PC-9 (cell line): ENCODE measurements around the gene LDAH.

ENCODE experiments used
- CTCF ChIP-seq: fragments of 200-600 bp; sonication (generic); conservative IDR thresholded peaks from 2 replicates; pipeline ENCODE4 v1.6.1; 2017; ENCODE audit warnings: mixed run types, antibody characterized with exemption, mild to moderate bottlenecking, moderate library complexity
- EZH2 ChIP-seq: fragments of 200-600 bp; sonication (generic); IDR thresholded peaks from 2 replicates; pipeline ENCODE4 v1.8.0; 2017; ENCODE audit warnings: antibody characterized with exemption, low read depth

GRCh38 chr2:20684581-20685063 is 138.3 kb downstream of the LDAH start:
- no peak for TF ChIP-seq CTCF
- no peak for TF ChIP-seq EZH2
